Measurements from ENCODE around the gene CXCL12. TPM values are rescaled to one million over a fixed set of nuclear protein-coding genes. Genes with fewer than 3 reads are reported as not detected.

The CXCL12 gene
- total RNA-seq, 1 donor from 2014 or later, result 23.7 TPM

GRCh38 chr10:44424298-44424697 is 39.4 kb upstream of the CXCL12 start:
- no peaks in the 10 kb centered on the region for H3K36me3 ChIP-seq (ENCODE audit: insufficient read depth, low read length)
- H3K4me1 ChIP-seq (ENCODE audit: insufficient read depth, low read length), result no peaks in the 10 kb centered on the region
- H3K9ac ChIP-seq (ENCODE audit: low read length), result no peak overlapping the region
- H2AFZ ChIP-seq (ENCODE audit: low read depth, low read length), result no peak overlapping the region
- H3K27me3 ChIP-seq (ENCODE audit: insufficient read depth, low read length), result peaks cover 3% of the 10 kb centered on the region
- TF ChIP-seq CTCF (IDR thresholded peaks at IDR 0.05; ENCODE audit: insufficient read depth, low read depth, low read length) (no peak), EZH2 (IDR thresholded peaks at IDR 0.05; ENCODE audit: insufficient read depth, low read length) (no peak)
- FAIRE-seq (no peak), DNase-seq (ENCODE audit: low read depth) (no peak)
- H3K9me3 Mint-ChIP-seq (ENCODE audit: unreplicated experiment), result peaks cover 1% of the 10 kb centered on the region
- H3K9me3 ChIP-seq (ENCODE audit: insufficient read depth, low read depth, low read length), result no peaks in the 10 kb centered on the region
- H3K79me2 ChIP-seq (ENCODE audit: insufficient read depth, low read length), result no peaks in the 10 kb centered on the region
- no peaks in the 10 kb centered on the region for H4K20me1 ChIP-seq (ENCODE audit: insufficient read depth, low read length)
- peaks cover 22% of the 10 kb centered on the region for H3K27me3 Mint-ChIP-seq (ENCODE audit: low read depth, unreplicated experiment)
- H3K4me2 ChIP-seq (ENCODE audit: low read length), result no peak overlapping the region
- no peak overlapping the region for H3K27ac Mint-ChIP-seq (ENCODE audit: unreplicated experiment)
- H3K4me3 Mint-ChIP-seq (ENCODE audit: unreplicated experiment), result no peak overlapping the region
- H3K36me3 Mint-ChIP-seq (ENCODE audit: low read depth, unreplicated experiment), result no peaks in the 10 kb centered on the region
- H3K4me1 Mint-ChIP-seq (ENCODE audit: low read depth, unreplicated experiment), result no peaks in the 10 kb centered on the region
- no peak overlapping the region for H3K27ac ChIP-seq (ENCODE audit: low read depth, low read length)
- H3K4me3 ChIP-seq (ENCODE audit: insufficient read depth, low read depth, low read length), result no peak overlapping the region

- Mint-ChIP-seq H3K27ac (ENCODE audit: unreplicated experiment) (no peak overlapping the region), H3K36me3 (ENCODE audit: low read depth, unreplicated experiment) (no peaks in the 10 kb centered on the region), H3K9me3 (ENCODE audit: unreplicated experiment) (peaks cover 1% of the 10 kb centered on the region), H3K4me3 (ENCODE audit: unreplicated experiment) (no peak overlapping the region), H3K27me3 (ENCODE audit: low read depth, unreplicated experiment) (peaks cover 20% of the 10 kb centered on the region), H3K4me1 (ENCODE audit: low read depth, unreplicated experiment) (no peaks in the 10 kb centered on the region)
- Histone ChIP-seq H4K20me1 (ENCODE audit: insufficient read depth, low read length) (no peaks in the 10 kb centered on the region), H3K9ac (ENCODE audit: low read length) (no peak overlapping the region), H3K27ac (ENCODE audit: low read depth, low read length) (no peak overlapping the region), H3K27me3 (ENCODE audit: insufficient read depth, low read length) (peaks cover 3% of the 10 kb centered on the region), H3K4me3 (ENCODE audit: insufficient read depth, low read depth, low read length) (no peak overlapping the region), H3K4me1 (ENCODE audit: insufficient read depth, low read length) (no peaks in the 10 kb centered on the region), H2AFZ (ENCODE audit: low read depth, low read length) (no peak overlapping the region), H3K79me2 (ENCODE audit: insufficient read depth, low read length) (no peaks in the 10 kb centered on the region), H3K36me3 (ENCODE audit: insufficient read depth, low read length) (no peaks in the 10 kb centered on the region), H3K4me2 (ENCODE audit: low read length) (no peak overlapping the region), H3K9me3 (ENCODE audit: insufficient read depth, low read depth, low read length) (no peaks in the 10 kb centered on the region)
- TF ChIP-seq EZH2 (IDR thresholded peaks at IDR 0.05; ENCODE audit: insufficient read depth, low read length) (no peak), CTCF (IDR thresholded peaks at IDR 0.05; ENCODE audit: insufficient read depth, low read depth, low read length) (no peak)
- FAIRE-seq, result no peak
- no peak for DNase-seq (ENCODE audit: low read depth)
Measured at GRCh38 chr10:44422570-44423101, 37.7 kb upstream of the CXCL12 start.

- H3K27me3 ChIP-seq (ENCODE audit: insufficient read depth, low read length), result peaks cover 3% of the 10 kb centered on the region
- no peak overlapping the region for H3K27ac Mint-ChIP-seq (ENCODE audit: unreplicated experiment)
- H3K9ac ChIP-seq (ENCODE audit: low read length), result no peak overlapping the region
- H4K20me1 ChIP-seq (ENCODE audit: insufficient read depth, low read length), result no peaks in the 10 kb centered on the region
- peaks cover 6% of the 10 kb centered on the region for H3K9me3 Mint-ChIP-seq (ENCODE audit: unreplicated experiment)
- no peak for TF ChIP-seq EZH2 (IDR thresholded peaks at IDR 0.05; ENCODE audit: insufficient read depth, low read length)
- TF ChIP-seq CTCF (IDR thresholded peaks at IDR 0.05; ENCODE audit: insufficient read depth, low read depth, low read length), result no peak
- H3K27ac ChIP-seq (ENCODE audit: low read depth, low read length), result no peak overlapping the region
- H3K27me3 Mint-ChIP-seq (ENCODE audit: low read depth, unreplicated experiment), result peaks cover 20% of the 10 kb centered on the region
- H3K4me2 ChIP-seq (ENCODE audit: low read length), result no peak overlapping the region
- no peaks in the 10 kb centered on the region for H3K4me1 ChIP-seq (ENCODE audit: insufficient read depth, low read length)
- H3K36me3 Mint-ChIP-seq (ENCODE audit: low read depth, unreplicated experiment), result no peaks in the 10 kb centered on the region
- H2AFZ ChIP-seq (ENCODE audit: low read depth, low read length), result no peak overlapping the region
- no peak overlapping the region for H3K4me3 ChIP-seq (ENCODE audit: insufficient read depth, low read depth, low read length)
- FAIRE-seq (no peak), DNase-seq (ENCODE audit: low read depth) (no peak)
- no peaks in the 10 kb centered on the region for H3K9me3 ChIP-seq (ENCODE audit: insufficient read depth, low read depth, low read length)
- no peak overlapping the region for H3K4me3 Mint-ChIP-seq (ENCODE audit: unreplicated experiment)
- H3K79me2 ChIP-seq (ENCODE audit: insufficient read depth, low read length), result no peaks in the 10 kb centered on the region
- H3K36me3 ChIP-seq (ENCODE audit: insufficient read depth, low read length), result no peaks in the 10 kb centered on the region
- no peaks in the 10 kb centered on the region for H3K4me1 Mint-ChIP-seq (ENCODE audit: low read depth, unreplicated experiment)
Measured at GRCh38 chr10:44422153-44422552, 37.3 kb upstream of the CXCL12 start.
